SK-N-SH (cell line): ENCODE measurements around the gene CUEDC1. TPM values are rescaled to one million over a fixed set of nuclear protein-coding genes. Genes with fewer than 3 reads are reported as not detected.
"Not testable (repeated sequence)": the region's sequence is repeated elsewhere in the genome, so short reads cannot be mapped to it uniquely, and the experiment has no call there.

Source experiments
- CTCF ChIA-PET: fragments of 300-600, 350-600 bp; formaldehyde crosslinking; extraction: SDS; loops from one replicate; lab custom pipeline; 2021; lab: Yijun Ruan, JAX
- POLR2A ChIA-PET: fragments of 350-600 bp; sonication (Branson Sonifier 250); formaldehyde crosslinking; extraction: SDS; loops from one replicate; lab custom pipeline; 2020; ENCODE audit warnings: antibody characterized with exemption, inconsistent platforms; lab: Yijun Ruan, JAX
- DNase-seq: peaks from one replicate; pipeline ENCODE4 v3.0.0; 2012
- H2AFZ ChIP-seq: fragments of 200-600 bp; sonication (generic); 2 replicates; pipeline ENCODE4 v1.8.1; 2016; ENCODE audit warnings: antibody characterized with exemption, mild to moderate bottlenecking, low read depth
- H3F3A ChIP-seq: fragments of 200-600 bp; sonication (generic); replicated peaks from 2 replicates; pipeline ENCODE3; 2016; ENCODE audit warnings: antibody characterized with exemption, mild to moderate bottlenecking; ENCODE audit not compliant: insufficient read depth
- H3K27ac ChIP-seq, 2 experiments: fragments of 200-500 bp in 1 of 2; fragments of 200-600 bp in 1 of 2; sonication (Bioruptor generic) in 1 of 2; sonication (generic), shearing (Covaris generic) in 1 of 2; 2 replicates each; pipeline versions ENCODE4 v1.5.1 to v1.6.1; 2014 to 2016; ENCODE audit warnings: low read depth in 2 of 2, inconsistent platforms in 1 of 2, low read length in 1 of 2, mild to moderate bottlenecking in 1 of 2, mixed read lengths in 1 of 2
- H3K27me3 ChIP-seq: fragments of 200-600 bp; sonication (generic), shearing (Covaris generic); 2 replicates; pipeline ENCODE4 v1.6.1; 2016; ENCODE audit warnings: mixed run types; ENCODE audit not compliant: insufficient read depth
- H3K36me3 ChIP-seq, 2 experiments: fragments of 200-500 bp in 1 of 2; fragments of 200-600 bp in 1 of 2; sonication (Bioruptor generic) in 1 of 2; sonication (generic) in 1 of 2; replicated peaks in 1 of 2; 2 replicates each; pipeline versions ENCODE3 to v1.5.1; 2014 to 2016; ENCODE audit warnings: low read length in 1 of 2, mild to moderate bottlenecking in 1 of 2; ENCODE audit not compliant: insufficient read depth in 2 of 2, control insufficient read depth in 1 of 2
- H3K4me1 ChIP-seq, 2 experiments: fragments of 200-500 bp in 1 of 2; fragments of 200-600 bp in 1 of 2; sonication (Bioruptor generic) in 1 of 2; sonication (generic), shearing (Covaris generic) in 1 of 2; 2 replicates each; pipeline versions ENCODE4 v1.5.1 to v1.6.1; 2014 to 2016; ENCODE audit warnings: low read depth in 1 of 2, low read length in 1 of 2, mixed run types in 1 of 2; ENCODE audit not compliant: insufficient read depth in 2 of 2, control insufficient read depth in 1 of 2
- H3K4me2 ChIP-seq: fragments of 200-600 bp; sonication (generic), shearing (Covaris generic); 2 replicates; pipeline ENCODE4 v1.6.1; 2017; ENCODE audit warnings: mixed run types
- H3K4me3 ChIP-seq, 2 experiments: fragments of 200-500 bp in 1 of 2; fragments of 200-600 bp in 1 of 2; sonication (Bioruptor generic) in 1 of 2; sonication (generic), shearing (Covaris generic) in 1 of 2; 2 replicates each; pipeline versions ENCODE4 v1.5.1 to v1.8.1; 2014 to 2016; ENCODE audit warnings: low read depth in 2 of 2, inconsistent platforms in 1 of 2, low read length in 1 of 2, mild to moderate bottlenecking in 1 of 2, mixed read lengths in 1 of 2, moderate library complexity in 1 of 2
- H3K79me2 ChIP-seq: fragments of 200-600 bp; sonication (generic); 2 replicates; pipeline ENCODE4 v1.8.1; 2017; ENCODE audit warnings: mild to moderate bottlenecking; ENCODE audit not compliant: insufficient read depth
- H3K9ac ChIP-seq: fragments of 200-600 bp; sonication (generic); 2 replicates; pipeline ENCODE4 v1.6.1; 2017; ENCODE audit warnings: mixed run types
- H3K9me2 ChIP-seq: fragments of 200-600 bp; sonication (generic); 2 replicates; pipeline ENCODE4 v1.6.1; 2017; ENCODE audit warnings: mixed run types
- H3K9me3 ChIP-seq: fragments of 200-600 bp; sonication (generic); 2 replicates; pipeline ENCODE4 v1.6.1; 2017; ENCODE audit warnings: mixed run types, mild to moderate bottlenecking, moderate library complexity
- H4K20me1 ChIP-seq: fragments of 200-600 bp; sonication (generic); 2 replicates; pipeline ENCODE4 v1.6.1; 2017; ENCODE audit warnings: mild to moderate bottlenecking, mixed run types; ENCODE audit not compliant: insufficient read depth
- CTCF ChIP-seq: fragments of 200-600 bp; sonication (generic); IDR thresholded peaks from 2 replicates; pipeline ENCODE4 v1.6.1; 2017; ENCODE audit warnings: antibody characterized with exemption, mild to moderate bottlenecking, moderate library complexity
- FOSL2 ChIP-seq: IDR thresholded peaks from 2 replicates; pipeline ENCODE4 v1.4.0; 2012; ENCODE audit warnings: low read depth, mild to moderate bottlenecking, moderate library complexity, borderline replicate concordance
- FOXJ3 ChIP-seq: sonication (generic); formaldehyde crosslinking; IDR thresholded peaks from 2 replicates; pipeline ENCODE4 v1.5.1; 2020; ENCODE audit warnings: mild to moderate bottlenecking, missing genetic modification reagents
- FOXM1 ChIP-seq: IDR thresholded peaks from 2 replicates; pipeline ENCODE4 v1.4.0; 2012; ENCODE audit warnings: low read depth, mild to moderate bottlenecking
- GABPA ChIP-seq: IDR thresholded peaks from 2 replicates; pipeline ENCODE4 v1.4.0; 2012; ENCODE audit warnings: low read depth, mild to moderate bottlenecking
- MAX ChIP-seq: IDR thresholded peaks from 2 replicates; pipeline ENCODE4 v1.4.0; 2012; ENCODE audit warnings: low read depth
- NRF1 ChIP-seq: IDR thresholded peaks from 2 replicates; pipeline ENCODE4 v1.6.1; 2012; ENCODE audit warnings: low read depth, mild to moderate bottlenecking, low read length
- RCOR1 ChIP-seq: fragments of 150-350 bp; IDR thresholded peaks from 2 replicates; pipeline ENCODE4 v1.6.1; 2017; ENCODE audit warnings: antibody characterized with exemption, low read length
- RXRA ChIP-seq: IDR thresholded peaks from 2 replicates; pipeline ENCODE4 v1.4.0; 2012; ENCODE audit warnings: low read depth, mild to moderate bottlenecking, borderline replicate concordance
- USF1 ChIP-seq: IDR thresholded peaks from 2 replicates; pipeline ENCODE4 v1.4.0; 2012; ENCODE audit warnings: low read depth, borderline replicate concordance
- WGBS: methylation state at CpG from one replicate; pipeline ENCODE4 v1.1.6; 2017; ENCODE audit warnings: low lambda C conversion rate; 5-methylcytosine and 5-hydroxymethylcytosine counted together
- polyA plus RNA-seq, 3 experiments: library from polyadenylated mRNA; depleted of rRNA; stranded (reverse); fragments of >200 nt; gene quantifications; 2 replicates each; pipeline ENCODE4 v1.2.3, GENCODE V29; 2012

CUEDC1 gene
- polyA plus RNA-seq, 1 of the 3 experiments (the other 2 are of a cell fraction) = 58.9 TPM

DNA sequence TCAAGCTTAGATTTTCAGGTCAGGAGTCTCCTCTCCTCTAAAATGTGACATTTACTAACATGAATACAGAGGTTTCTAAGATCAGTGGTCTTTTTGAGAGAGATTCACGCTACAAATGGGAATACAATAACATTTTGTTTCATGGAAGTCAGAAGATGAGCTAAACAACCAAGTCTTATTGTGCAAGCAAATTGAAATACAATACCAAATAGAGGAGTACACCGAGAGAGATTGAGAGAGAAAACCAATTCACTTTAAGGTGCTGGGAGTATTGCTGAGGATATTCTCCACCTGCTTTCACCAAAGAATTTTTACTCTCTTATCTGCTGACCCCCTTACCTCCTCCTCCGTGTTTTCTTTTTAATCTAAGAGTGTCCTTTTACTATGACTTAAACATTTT is 21.4 kb upstream of the CUEDC1 start (continued):
- TF ChIP-seq RXRA (no peak), RCOR1 (no peak), FOXM1 (no peak), MAX (no peak), NRF1 (no peak), FOXJ3 (CRISPR knock-in tag) (no peak), USF1 (no peak), GABPA (no peak)

DNA sequence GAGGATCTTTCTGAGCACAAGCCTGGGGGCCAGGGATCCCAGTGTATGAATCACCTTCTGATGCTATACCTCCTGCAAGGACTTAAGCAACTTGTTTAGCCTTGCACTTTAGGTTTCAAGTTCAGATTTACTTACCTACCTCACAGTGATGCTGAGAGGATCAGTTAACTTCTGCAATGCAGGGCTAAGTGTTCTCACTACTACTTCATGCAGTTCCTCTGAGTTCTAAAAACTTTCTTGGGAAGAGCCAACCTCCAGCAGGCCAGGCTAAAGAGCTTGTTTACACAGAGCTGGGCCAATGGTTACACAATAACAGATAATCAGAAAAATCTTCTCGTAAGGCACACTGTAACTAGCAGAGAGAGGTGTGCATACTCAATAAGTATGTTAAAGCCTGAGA is 19.8 kb upstream of the CUEDC1 start:
- Histone ChIP-seq H3K36me3 (peaks cover 69 to 73% of the 10 kb centered on the region in 2 experiments), H3K4me2 (no peak overlapping the region), H2AFZ (no peak overlapping the region), H3K9me3 (no peaks in the 10 kb centered on the region), H4K20me1 (0 out of 2 replicates have a peak, but pooled peaks cover 8% of the 10 kb centered on the region), H3K79me2 (peaks cover 51% of the 10 kb centered on the region), H3K27ac (no peak overlapping the region; a peak in 1 of 4 replicates), H3F3A (peaks cover 16% of the 10 kb centered on the region), H3K27me3 (no peaks in the 10 kb centered on the region), H3K4me1 (peaks cover 13 to 25% of the 10 kb centered on the region in 2 experiments; a peak in 2 of 4 replicates), H3K4me3 (no peak overlapping the region), H3K9me2 (no peaks in the 10 kb centered on the region), H3K9ac (no peak overlapping the region)
- CTCF ChIA-PET = interaction anchor here (0.5 to 2.8 kb wide), 9 partner anchors 11 to 136 kb away, joined by 3 to 11 read pairs (median 5); partner anchors contain the start of gene CUEDC1
- 92% methylated on average over 1 of the region's 1 CpG for WGBS
- no peak for DNase-seq
- TF ChIP-seq FOSL2 (peak; percentile 24; the same call in 1 of the 2 replicates), CTCF (no peak)
- POLR2A ChIA-PET = no interaction called here

DNA sequence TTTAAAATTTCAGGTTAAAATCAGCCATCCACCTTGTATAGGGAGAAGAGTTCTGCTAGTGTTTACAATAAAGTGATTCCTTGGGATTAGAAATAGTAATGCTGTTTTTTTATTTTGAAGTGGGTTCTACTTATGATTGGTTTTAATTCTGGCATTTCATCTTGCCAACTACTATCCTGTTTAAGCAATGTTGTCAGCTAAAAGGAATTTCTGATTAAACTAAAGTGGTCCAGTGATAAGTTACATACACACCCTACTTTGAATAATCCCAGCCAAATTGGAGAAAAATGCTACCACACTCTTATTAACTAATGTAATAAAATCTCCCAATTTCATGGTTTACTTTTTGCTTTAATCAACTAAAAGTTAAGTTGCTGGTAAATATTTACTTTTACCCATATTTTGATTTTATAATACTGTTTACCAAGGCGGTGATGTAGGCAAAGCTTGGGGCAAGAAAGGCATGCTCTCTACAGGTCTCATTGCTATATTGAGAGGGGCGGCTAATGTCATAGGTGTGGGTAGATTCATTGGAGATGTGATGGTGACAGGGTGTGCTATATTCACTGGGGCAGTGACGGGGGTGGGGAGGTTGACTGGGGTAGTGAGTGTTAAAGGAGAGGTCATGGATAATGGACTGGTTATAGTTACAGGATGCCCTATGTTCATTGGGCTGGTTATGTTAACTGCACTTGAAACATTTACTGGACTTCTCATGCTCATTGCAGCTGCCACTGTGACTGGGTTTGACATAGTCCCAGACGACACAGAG is 19.0 kb upstream of the CUEDC1 start:
- H3K36me3 ChIP-seq = peaks cover 63 to 66% of the 10 kb centered on the region in 2 experiments
- H4K20me1 ChIP-seq, H3K4me2 ChIP-seq, H3K9me2 ChIP-seq, H3K9me3 ChIP-seq, DNase-seq, POLR2A ChIA-PET, H2AFZ ChIP-seq, H3K27ac ChIP-seq, H3K9ac ChIP-seq, H3K27me3 ChIP-seq, H3K4me3 ChIP-seq: not testable (repeated sequence)
- peaks cover 43% of the 10 kb centered on the region for H3K79me2 ChIP-seq
- CTCF ChIA-PET = interaction anchor here (0.9 to 2.8 kb wide), 12 partner anchors 9 to 116 kb away, joined by 3 to 11 read pairs (median 5); partner anchors contain the start of gene CUEDC1
- peaks cover 16% of the 10 kb centered on the region for H3F3A ChIP-seq
- 89% methylated on average over 4 of the region's 4 CpGs for WGBS
- H3K4me1 ChIP-seq = peaks cover 13 to 25% of the 10 kb centered on the region in 2 experiments; a peak in 2 of 4 replicates
